EL (cell line): Measurements from ENCODE around the gene EIF4G1.

Experiments
- DNase-seq: peaks from one replicate; pipeline ENCODE4 v3.0.0-alpha.2; 2016

The EIF4G1 gene

GRCh38 chr3:184308744-184309143, 5.7 kb upstream of the EIF4G1 start:
- no peak for DNase-seq

- no peak for DNase-seq
Observed at GRCh38 chr3:184311633-184312032, 2.8 kb upstream of the EIF4G1 start.

- DNase-seq, result peak; percentile 66
Observed at GRCh38 chr3:184314700-184315542, 515 bp downstream of the EIF4G1 start.

GRCh38 chr3:184315543-184315867, 1.1 kb downstream of the EIF4G1 start:
- no peak for DNase-seq

- no peak for DNase-seq
Observed at GRCh38 chr3:184315871-184316661, 1.7 kb downstream of the EIF4G1 start.

GRCh38 chr3:184316792-184317191, 2.4 kb downstream of the EIF4G1 start:
- no peak for DNase-seq

GRCh38 chr3:184317201-184317600, 2.8 kb downstream of the EIF4G1 start:
- DNase-seq, result no peak

GRCh38 chr3:184320104-184320445, 5.7 kb downstream of the EIF4G1 start:
- peak; percentile 98 for DNase-seq

GRCh38 chr3:184321666-184322065, 7.3 kb downstream of the EIF4G1 start:
- DNase-seq, result no peak

- DNase-seq, result no peak
Observed at GRCh38 chr3:184322731-184323487, 8.5 kb downstream of the EIF4G1 start.

GRCh38 chr3:184323696-184324095, 9.3 kb downstream of the EIF4G1 start:
- no peak for DNase-seq

GRCh38 chr3:184325269-184325668, 10.9 kb downstream of the EIF4G1 start:
- no peak for DNase-seq

GRCh38 chr3:184325715-184326369, 11.4 kb downstream of the EIF4G1 start:
- DNase-seq, result no peak

- no peak for DNase-seq
Observed at GRCh38 chr3:184327171-184327570, 12.8 kb downstream of the EIF4G1 start.

GRCh38 chr3:184328516-184328915, 14.1 kb downstream of the EIF4G1 start:
- no peak for DNase-seq

GRCh38 chr3:184332370-184333090, 18.1 kb downstream of the EIF4G1 start:
- peak; percentile 96 for DNase-seq

- no peak for DNase-seq
Observed at GRCh38 chr3:184333190-184333589, 18.8 kb downstream of the EIF4G1 start.

GRCh38 chr3:184333700-184334099, 19.3 kb downstream of the EIF4G1 start:
- DNase-seq, result no peak

- DNase-seq, result peak; percentile 83
Observed at GRCh38 chr3:184334470-184335158, 20.2 kb downstream of the EIF4G1 start.

- no peak for DNase-seq
Observed at GRCh38 chr3:184335291-184335660, 20.9 kb downstream of the EIF4G1 start.

GRCh38 chr3:184335661-184336546, 21.5 kb downstream of the EIF4G1 start:
- peak; percentile 76 for DNase-seq
